ENCODE measurements around the gene VPS36. TPM values are rescaled to one million over a fixed set of nuclear protein-coding genes. Genes with fewer than 3 reads are reported as not detected.

Gene VPS36
- total and polyA plus RNA-seq, 2 of the 8 experiments (the other 6 are each of a cell fraction or from before 2014, with no cell fraction given), result 14.1 to 19.8 TPM

DNA sequence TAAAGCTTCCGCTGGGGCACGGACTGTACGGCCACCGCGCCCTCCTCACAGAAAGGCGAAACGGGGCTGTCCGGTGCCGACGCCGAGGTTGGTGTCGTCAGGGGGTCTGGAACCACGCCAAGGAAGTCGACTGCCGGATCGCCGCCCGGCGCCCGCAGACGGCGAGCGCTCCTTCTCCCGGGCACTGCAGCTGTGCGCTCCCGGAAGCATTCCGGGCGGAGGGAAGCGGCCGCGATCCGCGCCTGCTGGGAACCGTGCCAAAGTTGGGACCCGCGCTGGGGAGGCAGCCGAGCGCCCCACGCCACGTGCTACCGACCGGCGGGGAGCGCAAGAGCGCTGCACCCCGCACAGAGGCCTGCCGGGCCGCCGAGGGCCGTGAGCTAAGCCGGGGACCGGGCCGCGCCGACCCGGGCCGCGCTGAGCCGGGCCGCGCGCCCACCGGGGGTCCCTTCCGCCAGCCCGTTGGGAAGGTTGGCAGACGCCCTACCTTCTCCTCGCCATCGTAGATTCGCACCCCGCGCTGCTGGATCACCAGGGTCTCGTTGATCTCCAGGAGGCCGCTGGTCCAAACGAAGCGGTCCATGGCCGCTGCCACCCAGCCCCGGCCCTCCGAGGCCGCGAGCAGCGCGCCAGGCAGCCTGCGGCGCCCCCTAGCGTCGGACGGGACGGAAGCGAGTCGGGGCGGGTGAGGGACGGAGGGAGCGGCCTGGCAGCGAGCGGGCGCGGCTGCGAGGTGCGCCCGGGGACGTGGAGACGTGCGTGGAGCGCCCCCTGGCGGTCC, at the start of gene VPS36 (continued):
- TF ChIP-seq, protein P1, sequence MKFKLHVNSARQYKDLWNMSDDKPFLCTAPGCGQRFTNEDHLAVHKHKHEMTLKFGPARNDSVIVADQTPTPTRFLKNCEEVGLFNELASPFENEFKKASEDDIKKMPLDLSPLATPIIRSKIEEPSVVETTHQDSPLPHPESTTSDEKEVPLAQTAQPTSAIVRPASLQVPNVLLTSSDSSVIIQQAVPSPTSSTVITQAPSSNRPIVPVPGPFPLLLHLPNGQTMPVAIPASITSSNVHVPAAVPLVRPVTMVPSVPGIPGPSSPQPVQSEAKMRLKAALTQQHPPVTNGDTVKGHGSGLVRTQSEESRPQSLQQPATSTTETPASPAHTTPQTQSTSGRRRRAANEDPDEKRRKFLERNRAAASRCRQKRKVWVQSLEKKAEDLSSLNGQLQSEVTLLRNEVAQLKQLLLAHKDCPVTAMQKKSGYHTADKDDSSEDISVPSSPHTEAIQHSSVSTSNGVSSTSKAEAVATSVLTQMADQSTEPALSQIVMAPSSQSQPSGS (IDR thresholded peaks at IDR 0.05; ENCODE audit: low read length), result no peak
- TF ChIP-seq YY1 (IDR thresholded peaks at IDR 0.05; ENCODE audit: low read depth, low read length), result peak; percentile 93
- no peak for TF ChIP-seq BACH1 (IDR thresholded peaks at IDR 0.05; ENCODE audit: low read length)
- TF ChIP-seq CBX5 (IDR thresholded peaks at IDR 0.05; ENCODE audit: low read depth, low read length), result no peak
- peak; percentile 37 for TF ChIP-seq TBP (IDR thresholded peaks at IDR 0.05; ENCODE audit: low read depth, low read length)
- peak in 1 of 2 experiments; percentile 64; a peak in 1 of 4 replicates for TF ChIP-seq HDAC2 (IDR thresholded peaks at IDR 0.05; ENCODE audit: borderline replicate concordance in 1 of 2, low read depth in 2 of 2, low read length in 2 of 2)
- 0 out of 2 replicates have a peak, but pooled peaks have one; percentile 4 for TF ChIP-seq JUND (IDR thresholded peaks at IDR 0.05; ENCODE audit: low read length)
- TF ChIP-seq, protein P2, sequence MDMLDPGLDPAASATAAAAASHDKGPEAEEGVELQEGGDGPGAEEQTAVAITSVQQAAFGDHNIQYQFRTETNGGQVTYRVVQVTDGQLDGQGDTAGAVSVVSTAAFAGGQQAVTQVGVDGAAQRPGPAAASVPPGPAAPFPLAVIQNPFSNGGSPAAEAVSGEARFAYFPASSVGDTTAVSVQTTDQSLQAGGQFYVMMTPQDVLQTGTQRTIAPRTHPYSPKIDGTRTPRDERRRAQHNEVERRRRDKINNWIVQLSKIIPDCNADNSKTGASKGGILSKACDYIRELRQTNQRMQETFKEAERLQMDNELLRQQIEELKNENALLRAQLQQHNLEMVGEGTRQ (IDR thresholded peaks at IDR 0.05; ENCODE audit: low read length), result no peak
- TF ChIP-seq, protein P3, sequence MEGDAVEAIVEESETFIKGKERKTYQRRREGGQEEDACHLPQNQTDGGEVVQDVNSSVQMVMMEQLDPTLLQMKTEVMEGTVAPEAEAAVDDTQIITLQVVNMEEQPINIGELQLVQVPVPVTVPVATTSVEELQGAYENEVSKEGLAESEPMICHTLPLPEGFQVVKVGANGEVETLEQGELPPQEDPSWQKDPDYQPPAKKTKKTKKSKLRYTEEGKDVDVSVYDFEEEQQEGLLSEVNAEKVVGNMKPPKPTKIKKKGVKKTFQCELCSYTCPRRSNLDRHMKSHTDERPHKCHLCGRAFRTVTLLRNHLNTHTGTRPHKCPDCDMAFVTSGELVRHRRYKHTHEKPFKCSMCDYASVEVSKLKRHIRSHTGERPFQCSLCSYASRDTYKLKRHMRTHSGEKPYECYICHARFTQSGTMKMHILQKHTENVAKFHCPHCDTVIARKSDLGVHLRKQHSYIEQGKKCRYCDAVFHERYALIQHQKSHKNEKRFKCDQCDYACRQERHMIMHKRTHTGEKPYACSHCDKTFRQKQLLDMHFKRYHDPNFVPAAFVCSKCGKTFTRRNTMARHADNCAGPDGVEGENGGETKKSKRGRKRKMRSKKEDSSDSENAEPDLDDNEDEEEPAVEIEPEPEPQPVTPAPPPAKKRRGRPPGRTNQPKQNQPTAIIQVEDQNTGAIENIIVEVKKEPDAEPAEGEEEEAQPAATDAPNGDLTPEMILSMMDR (IDR thresholded peaks at IDR 0.05; ENCODE audit: control extremely low read depth in 1 of 3, insufficient read depth in 1 of 3, low read depth in 1 of 3, low read length in 3 of 3), result peak; percentile 89 to 99 (median 98)
- 0 out of 2 replicates have a peak, but pooled peaks have one; percentile 60 for TF ChIP-seq SP4 (IDR thresholded peaks at IDR 0.05; ENCODE audit: low read length)
- TF ChIP-seq SRF (IDR thresholded peaks at IDR 0.05; ENCODE audit: low read depth, low read length), result no peak
- no peak for TF ChIP-seq KDM5A (IDR thresholded peaks at IDR 0.05; ENCODE audit: low read length)
- TF ChIP-seq NANOG (IDR thresholded peaks at IDR 0.05; ENCODE audit: insufficient read depth, low read depth, low read length, poor library complexity, severe bottlenecking), result peak; percentile 55
- no peak for TF ChIP-seq RFX5 (IDR thresholded peaks at IDR 0.05; ENCODE audit: borderline replicate concordance, low read depth, low read length)
- TF ChIP-seq BCL11A (IDR thresholded peaks at IDR 0.05; ENCODE audit: low read depth in 2 of 2, low read length in 2 of 2), result no peak
- peak; percentile 77 to 94 for TF ChIP-seq RAD21 (IDR thresholded peaks at IDR 0.05 in 1 of 2, conservative IDR thresholded peaks at IDR 0.05 in 1 of 2; ENCODE audit: low read depth in 2 of 2, low read length in 2 of 2)
- TF ChIP-seq TAF1 (IDR thresholded peaks at IDR 0.05; ENCODE audit: low read depth, low read length), result peak; percentile 56
- TF ChIP-seq KDM4A (IDR thresholded peaks at IDR 0.05; ENCODE audit: low read depth, low read length, severe bottlenecking), result peak; percentile 94

Data from H1 (cell line).